T-helper 2 cell treated with Interferon-gamma antibody and Interleukin-4, amounts not matched to agents 5 μg/mL and 100 μg/mL, for 36 hours (primary cell): ENCODE data around the gene FAN1.

Experiments used
- DNase-seq: peaks from one replicate; pipeline ENCODE4 v3.0.0; 2021; ENCODE audit warnings: low spot score
- H3K27ac Mint-ChIP-seq: one replicate; pipeline ENCODE4 v1.8.0; 2021; ENCODE audit warnings: mild to moderate bottlenecking, mixed read lengths
- H3K27me3 Mint-ChIP-seq: one replicate; pipeline ENCODE4 v1.8.0; 2021; ENCODE audit warnings: low read depth, mixed read lengths
- H3K36me3 Mint-ChIP-seq: one replicate; pipeline ENCODE4 v1.8.0; 2021; ENCODE audit warnings: low read depth, mixed read lengths
- H3K4me1 Mint-ChIP-seq: one replicate; pipeline ENCODE4 v1.8.0; 2021; ENCODE audit warnings: low read depth, mixed read lengths
- H3K4me3 Mint-ChIP-seq: one replicate; pipeline ENCODE4 v1.8.0; 2022; ENCODE audit warnings: mild to moderate bottlenecking, moderate library complexity, mixed read lengths
- H3K9me3 Mint-ChIP-seq: one replicate; pipeline ENCODE4 v1.8.0; 2021; ENCODE audit warnings: mixed read lengths

The FAN1 gene

DNA sequence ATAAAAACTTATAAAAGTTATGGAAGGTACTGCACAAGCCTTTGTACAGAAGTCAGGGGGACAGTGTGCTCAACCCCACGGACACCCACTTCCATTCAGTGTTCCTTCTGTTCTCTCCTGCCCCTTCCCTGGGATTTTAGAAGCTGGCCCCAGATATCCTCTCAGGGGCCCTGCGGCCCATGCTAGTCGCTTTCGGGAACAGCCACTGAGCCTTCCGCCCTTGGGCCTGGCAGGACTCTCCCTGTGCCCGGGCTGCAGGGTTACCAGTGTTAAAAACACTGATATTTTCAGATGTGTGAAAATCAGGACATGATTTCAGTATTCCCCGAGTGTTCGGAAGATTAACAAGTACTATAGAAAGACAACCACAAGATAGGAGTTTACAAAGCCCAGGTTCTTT, 22.4 kb downstream of the FAN1 start:
- Mint-ChIP-seq H3K4me1 (no peaks in the 10 kb centered on the region), H3K27me3 (no peaks in the 10 kb centered on the region), H3K4me3 (no peak overlapping the region), H3K27ac (no peak overlapping the region), H3K36me3 (peaks cover 40% of the 10 kb centered on the region), H3K9me3 (no peaks in the 10 kb centered on the region)
- DNase-seq: no peak

DNA sequence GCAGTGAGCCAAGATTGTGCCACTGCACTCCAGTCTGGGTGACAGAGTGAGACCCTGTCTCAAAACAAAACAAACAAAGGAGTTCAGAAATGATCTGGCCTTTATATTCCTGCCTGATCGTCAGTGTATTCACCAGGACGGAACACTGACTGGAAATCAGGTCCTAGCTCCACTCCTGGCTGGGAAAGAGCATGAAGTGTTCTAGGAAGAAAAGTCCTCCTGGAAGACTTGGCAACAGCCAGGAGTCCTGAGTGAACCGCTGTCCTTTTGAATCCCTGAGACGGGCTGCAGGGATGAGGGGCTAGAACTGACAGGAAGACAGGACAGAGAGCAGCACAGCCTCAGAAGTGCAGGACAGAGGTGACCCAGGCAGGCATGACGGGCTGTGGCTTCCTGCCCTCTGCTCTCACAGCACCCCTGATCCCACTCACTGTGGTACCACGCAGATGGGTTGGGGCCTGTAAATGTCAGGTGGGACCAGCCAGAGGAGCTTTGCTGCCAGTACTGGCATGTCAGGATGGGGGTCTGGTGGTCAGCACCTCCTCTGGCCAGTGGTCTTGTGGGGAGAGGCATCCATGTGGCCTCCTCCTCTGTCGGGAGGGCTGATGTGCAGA, 23.5 kb downstream of the FAN1 start:
- no peak overlapping the region for H3K27ac Mint-ChIP-seq
- no peaks in the 10 kb centered on the region for H3K27me3 Mint-ChIP-seq
- no peak for DNase-seq
- H3K36me3 Mint-ChIP-seq: peaks cover 43% of the 10 kb centered on the region
- no peaks in the 10 kb centered on the region for H3K4me1 Mint-ChIP-seq
- no peak overlapping the region for H3K4me3 Mint-ChIP-seq
- H3K9me3 Mint-ChIP-seq: no peaks in the 10 kb centered on the region

DNA sequence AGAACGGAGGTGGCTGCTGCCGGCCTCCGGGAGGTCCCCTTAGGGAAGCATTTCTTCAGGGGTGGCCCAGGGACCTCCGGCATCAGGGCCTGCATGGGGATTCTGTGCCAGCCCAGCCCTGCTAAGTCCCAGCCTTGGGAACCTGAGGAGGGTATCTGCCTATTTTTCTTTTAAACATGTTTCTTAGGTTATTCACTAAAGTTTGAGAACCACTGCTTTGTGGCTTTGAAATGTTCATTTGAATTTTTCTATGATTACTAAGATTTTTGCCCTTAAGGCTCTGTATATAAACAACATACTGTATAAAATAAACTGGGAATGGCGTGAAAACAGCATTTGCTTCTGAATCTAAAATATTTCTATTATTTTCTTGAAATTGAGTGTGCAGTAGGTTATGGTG, 24.4 kb downstream of the FAN1 start:
- H3K4me1 Mint-ChIP-seq: peaks cover 2% of the 10 kb centered on the region
- H3K27me3 Mint-ChIP-seq: no peaks in the 10 kb centered on the region
- no peak overlapping the region for H3K27ac Mint-ChIP-seq
- H3K9me3 Mint-ChIP-seq: no peaks in the 10 kb centered on the region
- H3K4me3 Mint-ChIP-seq: no peak overlapping the region
- peaks cover 44% of the 10 kb centered on the region for H3K36me3 Mint-ChIP-seq
- no peak for DNase-seq

DNA sequence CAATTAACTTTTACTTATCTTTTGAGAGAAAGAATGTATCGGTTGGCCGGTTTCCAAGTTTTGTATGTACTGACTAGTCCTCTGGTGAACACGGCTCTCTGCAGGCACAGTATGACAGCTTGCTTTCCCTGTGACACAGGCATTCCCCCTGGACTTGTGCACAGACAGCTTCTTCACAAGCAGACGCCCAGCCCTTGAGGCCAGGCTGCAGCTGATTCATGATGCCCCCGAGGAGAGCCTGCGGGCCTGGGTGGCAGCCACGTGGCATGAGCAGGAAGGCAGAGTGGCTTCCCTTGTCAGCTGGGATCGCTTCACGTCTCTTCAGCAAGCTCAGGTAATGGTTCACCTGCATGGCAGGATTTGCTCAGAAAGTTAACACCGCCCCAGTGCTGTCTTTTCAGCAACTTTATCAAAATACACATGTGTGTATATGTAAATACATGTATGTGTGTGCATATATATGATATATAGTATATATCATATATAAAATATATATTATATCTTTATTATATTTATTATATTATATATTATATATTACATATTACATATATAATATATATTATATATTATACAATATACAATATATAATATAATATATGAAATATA, 25.5 kb downstream of the FAN1 start:
- no peak overlapping the region for H3K27ac Mint-ChIP-seq
- DNase-seq: no peak
- no peaks in the 10 kb centered on the region for H3K9me3 Mint-ChIP-seq
- H3K36me3 Mint-ChIP-seq: peaks cover 46% of the 10 kb centered on the region
- H3K4me1 Mint-ChIP-seq: peaks cover 6% of the 10 kb centered on the region
- H3K4me3 Mint-ChIP-seq: no peak overlapping the region
- no peaks in the 10 kb centered on the region for H3K27me3 Mint-ChIP-seq

DNA sequence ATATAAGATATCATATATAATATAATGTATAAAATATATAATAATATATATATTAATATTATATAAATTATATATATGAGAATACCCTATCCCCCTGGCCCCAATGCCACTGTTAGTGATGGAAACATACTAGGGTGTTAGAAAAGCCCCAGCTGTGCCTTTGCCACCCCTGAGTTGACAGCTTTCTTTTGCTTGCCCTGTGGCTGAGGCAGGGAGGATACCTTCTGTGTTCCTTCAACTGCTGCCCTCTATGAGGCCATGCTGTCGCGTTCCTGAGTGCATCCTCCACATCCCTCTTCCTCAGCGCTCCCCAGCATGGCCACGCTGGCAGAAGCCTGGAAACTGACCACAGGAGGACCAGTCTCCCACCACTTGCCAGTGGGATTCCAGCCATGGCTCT, 26.3 kb downstream of the FAN1 start:
- Mint-ChIP-seq H3K27me3 (no peaks in the 10 kb centered on the region), H3K36me3 (peaks cover 50% of the 10 kb centered on the region), H3K4me1 (peaks cover 6% of the 10 kb centered on the region), H3K4me3 (no peak overlapping the region), H3K27ac (no peak overlapping the region), H3K9me3 (no peaks in the 10 kb centered on the region)
- no peak for DNase-seq

DNA sequence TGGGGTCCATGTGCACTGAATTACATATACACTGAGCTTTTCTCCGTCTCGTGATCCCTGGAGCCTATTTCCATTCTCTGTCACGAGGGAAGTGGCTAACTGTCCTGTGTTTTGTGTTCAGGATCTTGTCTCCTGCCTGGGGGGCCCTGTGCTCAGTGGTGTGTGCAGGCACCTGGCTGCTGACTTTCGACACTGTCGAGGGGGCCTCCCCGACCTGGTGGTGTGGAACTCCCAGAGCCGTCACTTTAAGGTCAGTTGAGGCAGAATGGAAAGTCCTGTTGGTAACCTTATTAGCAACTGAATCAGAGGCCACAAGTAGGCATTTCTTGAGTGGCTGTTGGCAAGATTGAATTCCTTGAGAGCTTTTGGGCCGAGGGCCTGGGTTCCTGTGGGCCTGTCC, 26.7 kb downstream of the FAN1 start:
- DNase-seq: no peak
- no peak overlapping the region for H3K4me3 Mint-ChIP-seq
- no peaks in the 10 kb centered on the region for H3K9me3 Mint-ChIP-seq
- no peaks in the 10 kb centered on the region for H3K27me3 Mint-ChIP-seq
- peaks cover 48% of the 10 kb centered on the region for H3K36me3 Mint-ChIP-seq
- H3K27ac Mint-ChIP-seq: no peak overlapping the region
- peaks cover 6% of the 10 kb centered on the region for H3K4me1 Mint-ChIP-seq

DNA sequence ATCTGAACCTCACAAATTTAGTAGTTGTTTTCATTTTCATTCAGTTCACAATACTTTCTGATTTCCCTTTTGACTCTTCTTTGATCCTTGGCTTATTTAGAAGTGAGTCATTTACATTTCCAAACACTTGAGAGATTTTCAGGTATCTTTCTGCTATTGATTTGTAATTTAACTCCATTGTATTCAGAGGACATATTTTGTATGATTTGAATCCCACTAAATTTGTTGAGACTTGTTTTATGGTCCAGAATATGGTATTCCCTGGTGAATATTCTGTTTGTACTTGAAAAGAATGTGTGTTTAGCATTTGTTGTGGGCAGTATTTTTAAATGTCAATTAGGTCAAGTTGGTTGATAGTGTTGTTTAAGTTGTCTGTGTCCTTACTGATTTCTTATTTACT, 29.6 kb downstream of the FAN1 start:
- Mint-ChIP-seq H3K27ac (no peak overlapping the region), H3K27me3 (no peaks in the 10 kb centered on the region), H3K36me3 (peaks cover 49% of the 10 kb centered on the region), H3K4me1 (peaks cover 6% of the 10 kb centered on the region), H3K4me3 (no peak overlapping the region), H3K9me3 (no peaks in the 10 kb centered on the region)
- no peak for DNase-seq

DNA sequence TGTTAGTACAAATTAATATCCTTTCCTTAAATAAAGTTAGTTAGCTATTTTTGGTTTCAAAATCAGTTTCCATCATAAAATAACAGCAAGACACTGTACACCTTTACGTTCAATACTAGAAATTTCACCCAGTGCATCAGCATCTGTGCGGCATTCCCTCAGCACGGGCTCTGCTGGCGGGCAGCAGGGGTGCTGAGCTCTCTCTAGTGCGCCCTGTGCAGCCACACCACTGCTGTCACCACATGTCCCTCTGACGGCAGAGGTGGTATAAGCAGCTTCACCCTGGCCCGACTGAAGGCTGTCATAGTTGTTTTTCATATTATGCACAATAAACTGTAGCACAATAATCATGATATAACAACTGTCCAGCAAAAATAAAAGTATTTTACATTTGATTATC, 35.4 kb downstream of the FAN1 start:
- H3K9me3 Mint-ChIP-seq: no peaks in the 10 kb centered on the region
- H3K27me3 Mint-ChIP-seq: no peaks in the 10 kb centered on the region
- no peaks in the 10 kb centered on the region for H3K4me1 Mint-ChIP-seq
- DNase-seq: no peak
- no peak overlapping the region for H3K4me3 Mint-ChIP-seq
- peaks cover 52% of the 10 kb centered on the region for H3K36me3 Mint-ChIP-seq
- H3K27ac Mint-ChIP-seq: no peak overlapping the region

DNA sequence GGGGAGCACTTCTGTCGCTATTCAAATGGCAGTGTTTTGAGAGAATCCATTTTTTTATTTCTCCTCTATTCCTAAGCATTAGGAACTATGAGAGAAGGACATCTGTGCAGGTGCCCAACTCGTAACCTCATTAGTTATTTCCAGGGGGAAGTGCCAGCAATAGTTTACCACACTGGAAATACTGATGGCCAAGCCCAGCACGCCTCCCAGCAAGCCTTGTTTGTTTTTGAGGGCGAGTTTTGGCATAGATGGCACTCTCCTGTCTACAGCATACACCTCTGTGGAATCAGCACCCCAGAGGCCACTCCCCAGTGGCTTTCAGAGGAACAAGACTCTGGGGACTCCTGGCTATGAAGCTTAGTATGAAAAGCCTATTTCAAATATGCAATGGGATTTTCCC, 36.6 kb downstream of the FAN1 start:
- Mint-ChIP-seq H3K27ac (no peak overlapping the region), H3K27me3 (no peaks in the 10 kb centered on the region), H3K4me3 (no peak overlapping the region), H3K4me1 (no peaks in the 10 kb centered on the region), H3K9me3 (no peaks in the 10 kb centered on the region), H3K36me3 (peaks cover 53% of the 10 kb centered on the region)
- no peak for DNase-seq

DNA sequence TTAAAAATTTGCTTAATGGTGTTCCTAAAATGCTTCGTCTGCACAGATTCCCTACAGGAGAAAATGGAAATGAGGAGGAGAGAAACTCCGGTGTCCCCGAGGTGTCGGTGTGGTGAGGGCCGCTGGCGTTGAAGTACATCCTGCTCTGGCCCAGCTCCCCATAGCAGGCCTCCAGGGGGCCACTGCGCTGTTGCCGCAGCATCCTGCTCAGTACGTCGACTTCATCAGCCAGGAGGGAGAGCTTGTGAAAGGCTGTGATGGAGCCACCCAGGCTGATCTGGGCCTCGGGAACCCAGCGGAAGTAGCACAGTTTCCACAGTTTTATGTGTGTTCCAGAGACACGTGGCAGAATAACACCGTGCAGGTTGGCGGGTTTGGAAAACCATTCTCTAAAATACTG, 37.8 kb downstream of the FAN1 start:
- H3K4me1 Mint-ChIP-seq: no peaks in the 10 kb centered on the region
- H3K4me3 Mint-ChIP-seq: no peak overlapping the region
- no peaks in the 10 kb centered on the region for H3K27me3 Mint-ChIP-seq
- H3K9me3 Mint-ChIP-seq: no peaks in the 10 kb centered on the region
- DNase-seq: no peak
- no peak overlapping the region for H3K27ac Mint-ChIP-seq
- peaks cover 54% of the 10 kb centered on the region for H3K36me3 Mint-ChIP-seq

DNA sequence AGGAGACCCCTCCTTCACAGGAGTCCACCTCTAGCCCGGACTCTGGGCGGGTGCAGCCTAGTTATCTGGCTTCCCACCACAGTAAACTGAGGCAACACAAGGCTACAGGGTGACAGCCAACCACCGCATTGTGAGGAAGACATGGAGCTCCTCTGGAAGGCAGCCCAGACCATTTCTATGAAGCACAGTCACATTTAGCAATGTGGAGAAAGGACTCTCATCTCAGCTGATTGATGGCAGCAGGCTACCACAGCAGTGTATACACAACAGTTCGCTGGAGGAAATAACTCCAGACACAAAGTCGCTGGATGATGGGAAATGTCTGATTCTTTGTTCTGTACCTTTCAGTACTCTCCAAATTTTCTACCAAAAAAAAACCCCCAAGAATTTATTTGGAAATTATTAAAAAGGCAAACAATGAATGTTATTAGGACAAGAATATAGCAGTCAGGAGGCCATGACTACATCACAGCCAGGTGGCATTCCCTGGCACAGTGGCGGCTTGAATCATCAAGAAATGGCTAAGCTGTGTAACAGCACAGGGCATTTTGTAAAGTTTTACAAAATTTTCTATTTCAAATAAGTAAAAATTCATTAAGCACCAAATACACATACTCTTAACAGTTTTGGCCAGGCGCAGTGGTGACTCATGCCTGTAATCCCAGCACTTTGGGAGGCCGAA, 40.1 kb downstream of the FAN1 start:
- H3K9me3 Mint-ChIP-seq: no peaks in the 10 kb centered on the region
- H3K36me3 Mint-ChIP-seq: peaks cover 53% of the 10 kb centered on the region
- DNase-seq: no peak
- no peaks in the 10 kb centered on the region for H3K4me1 Mint-ChIP-seq
- no peak overlapping the region for H3K4me3 Mint-ChIP-seq
- no peak overlapping the region for H3K27ac Mint-ChIP-seq
- H3K27me3 Mint-ChIP-seq: no peaks in the 10 kb centered on the region

DNA sequence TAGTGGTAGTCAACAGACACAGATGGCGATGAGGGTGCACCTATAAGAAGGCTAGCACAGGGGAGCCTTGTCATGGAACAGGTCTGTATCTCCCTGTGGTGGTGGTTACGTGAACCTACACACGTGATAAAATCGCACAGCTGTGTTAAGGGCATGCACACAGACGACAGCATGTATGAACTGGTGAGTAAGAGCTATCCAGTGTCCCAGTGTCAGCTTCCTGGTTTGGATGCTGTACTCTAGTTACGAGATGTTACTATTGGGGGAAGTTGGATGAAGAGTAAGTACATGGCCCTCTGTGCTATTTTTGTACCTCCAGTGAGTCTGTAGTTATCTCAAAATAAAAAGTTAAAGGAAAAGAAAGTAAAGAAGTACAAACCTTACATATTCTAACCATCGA, 49.5 kb downstream of the FAN1 start:
- H3K4me1 Mint-ChIP-seq: peaks cover 6% of the 10 kb centered on the region
- H3K9me3 Mint-ChIP-seq: no peaks in the 10 kb centered on the region
- H3K36me3 Mint-ChIP-seq: peaks cover 61% of the 10 kb centered on the region
- H3K27me3 Mint-ChIP-seq: no peaks in the 10 kb centered on the region
- no peak overlapping the region for H3K4me3 Mint-ChIP-seq
- H3K27ac Mint-ChIP-seq: no peak overlapping the region
- no peak for DNase-seq

DNA sequence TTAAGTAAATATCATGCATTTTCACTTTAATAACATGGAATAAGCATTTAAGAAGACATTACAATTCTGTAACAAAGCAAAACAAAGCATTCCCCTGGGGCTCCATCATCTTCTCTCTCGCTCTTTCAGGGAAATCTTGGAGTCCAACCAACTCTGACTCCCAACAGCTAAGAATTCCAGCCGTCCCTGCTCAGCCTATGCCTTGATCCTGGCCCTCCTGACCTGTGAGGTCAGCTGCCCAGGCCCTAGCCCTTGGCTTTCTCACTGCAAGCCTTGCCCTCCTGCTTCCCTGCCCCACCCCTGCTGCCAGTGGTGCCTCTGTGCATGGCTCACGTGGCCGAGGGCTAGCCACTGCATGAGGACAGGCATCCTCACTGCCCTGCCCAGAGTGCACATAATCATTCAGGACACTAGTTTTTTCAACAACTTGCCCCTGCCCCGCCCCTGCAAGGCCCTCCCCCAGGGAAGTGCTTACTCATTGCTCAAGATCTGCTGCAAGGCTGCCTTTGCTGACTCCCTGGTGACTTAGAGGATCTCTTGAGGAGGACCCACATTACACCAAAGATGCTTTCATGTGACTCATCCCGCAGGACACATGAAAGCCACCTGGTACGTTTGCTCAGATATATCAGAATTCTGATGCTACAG, 50.1 kb downstream of the FAN1 start:
- no peaks in the 10 kb centered on the region for H3K9me3 Mint-ChIP-seq
- peaks cover 60% of the 10 kb centered on the region for H3K36me3 Mint-ChIP-seq
- peaks cover 6% of the 10 kb centered on the region for H3K4me1 Mint-ChIP-seq
- DNase-seq: no peak
- H3K27me3 Mint-ChIP-seq: no peaks in the 10 kb centered on the region
- H3K27ac Mint-ChIP-seq: no peak overlapping the region
- H3K4me3 Mint-ChIP-seq: no peak overlapping the region

DNA sequence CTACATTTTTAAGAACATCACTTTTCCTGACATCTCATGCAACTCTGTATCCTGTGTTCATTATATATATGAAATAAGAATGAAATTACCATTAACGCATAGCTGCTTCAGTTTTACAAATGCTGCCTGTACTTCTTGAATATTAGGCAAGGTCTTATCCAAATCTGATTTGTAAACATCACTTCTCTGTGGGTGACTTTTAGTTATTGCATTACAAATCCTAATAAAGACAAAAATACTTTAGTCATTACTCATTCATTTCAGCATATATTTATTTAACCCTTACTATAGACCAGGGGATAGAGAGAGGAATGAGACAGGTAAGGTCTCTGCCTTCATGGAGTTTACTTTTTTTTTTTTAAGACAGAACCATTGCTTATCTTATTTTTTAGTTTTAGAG, 51.0 kb downstream of the FAN1 start:
- Mint-ChIP-seq H3K27me3 (no peaks in the 10 kb centered on the region), H3K4me1 (peaks cover 6% of the 10 kb centered on the region), H3K27ac (no peak overlapping the region), H3K4me3 (no peak overlapping the region), H3K36me3 (peaks cover 56% of the 10 kb centered on the region), H3K9me3 (no peaks in the 10 kb centered on the region)
- DNase-seq: no peak
